CD8-positive, alpha-beta memory T cell (primary cell): ENCODE data around the gene EEFSEC. TPM values are rescaled to one million over a fixed set of nuclear protein-coding genes. Genes with fewer than 3 reads are reported as not detected.

Source experiments
- CTCF ChIA-PET: fragments of 350-600 bp; sonication (Branson Sonifier 250); formaldehyde crosslinking; loops from one replicate; lab custom pipeline; 2021; ENCODE audit warnings: antibody characterized with exemption; lab: Charles Lee
- POLR2A ChIA-PET: fragments of 350-600 bp; sonication (Branson Sonifier 250); formaldehyde crosslinking; loops from one replicate; lab custom pipeline; 2021; ENCODE audit warnings: antibody characterized with exemption; lab: Charles Lee
- DNase-seq, 5 donors: peaks; one replicate each; pipeline versions ENCODE4 v3.0.0 to v3.0.0-alpha.2; 2020 to 2022; ENCODE audit warnings: mixed read lengths in 1 of 5
- H3K27ac ChIP-seq: one replicate; pipeline ENCODE4 v1.7.0; 2013; ENCODE audit warnings: low read depth, mild to moderate bottlenecking, low read length, moderate library complexity
- H3K27me3 ChIP-seq: 2 replicates; pipeline ENCODE4 v1.7.0; 2013; ENCODE audit warnings: low read length, mild to moderate bottlenecking; ENCODE audit not compliant: insufficient read depth, poor library complexity, severe bottlenecking
- H3K36me3 ChIP-seq: 2 replicates; pipeline ENCODE4 v1.7.0; 2013; ENCODE audit warnings: mild to moderate bottlenecking, low read length, moderate library complexity; ENCODE audit not compliant: insufficient read depth
- H3K4me1 ChIP-seq: 2 replicates; pipeline ENCODE4 v1.7.0; 2013; ENCODE audit warnings: mild to moderate bottlenecking, low read length, moderate library complexity; ENCODE audit not compliant: insufficient read depth
- H3K4me3 ChIP-seq: 2 replicates; pipeline ENCODE4 v1.7.0; 2013; ENCODE audit warnings: mild to moderate bottlenecking, low read length
- H3K9me3 ChIP-seq: 2 replicates; pipeline ENCODE4 v1.7.0; 2013; ENCODE audit warnings: mild to moderate bottlenecking, low read length
- H3K27ac Mint-ChIP-seq, 8 donors: one replicate each; pipeline ENCODE4 v1.8.0; 2020 to 2021; ENCODE audit warnings: mixed read lengths in 8 of 8, mild to moderate bottlenecking in 6 of 8, inconsistent platforms in 3 of 8, moderate library complexity in 3 of 8
- H3K27me3 Mint-ChIP-seq, 2 donors: one replicate each; pipeline ENCODE4 v1.8.0; 2020 to 2021; ENCODE audit warnings: mixed read lengths in 2 of 2, mild to moderate bottlenecking in 1 of 2, moderate library complexity in 1 of 2
- H3K36me3 Mint-ChIP-seq, 3 donors: one replicate each; pipeline ENCODE4 v1.8.0; 2020 to 2021; ENCODE audit warnings: mixed read lengths in 3 of 3, inconsistent platforms in 1 of 3, mild to moderate bottlenecking in 1 of 3
- H3K4me1 Mint-ChIP-seq, 3 donors: one replicate each; pipeline ENCODE4 v1.8.0; 2020 to 2021; ENCODE audit warnings: mixed read lengths in 3 of 3, inconsistent platforms in 1 of 3, mild to moderate bottlenecking in 1 of 3
- H3K4me3 Mint-ChIP-seq, 7 donors: one replicate each; pipeline ENCODE4 v1.8.0; 2020 to 2021; ENCODE audit warnings: mixed read lengths in 7 of 7, mild to moderate bottlenecking in 6 of 7, moderate library complexity in 4 of 7, inconsistent platforms in 2 of 7
- H3K9me3 Mint-ChIP-seq, 5 donors: one replicate each; pipeline ENCODE4 v1.8.0; 2020 to 2022; ENCODE audit warnings: mixed read lengths in 5 of 5, mild to moderate bottlenecking in 3 of 5, moderate library complexity in 2 of 5, inconsistent platforms in 1 of 5
- polyA plus RNA-seq: library from polyadenylated mRNA; unstranded; fragments of 300-500 nt; fragmentation: Illumina TruSeq; gene quantifications from one replicate; pipeline ENCODE4 v1.2.3, GENCODE V29; 2021
- total RNA-seq, 2 experiments: library from RNA; stranded (reverse); gene quantifications; one replicate each; pipeline ENCODE4 v1.2.3, GENCODE V29; 2021

EEFSEC gene, protein sequence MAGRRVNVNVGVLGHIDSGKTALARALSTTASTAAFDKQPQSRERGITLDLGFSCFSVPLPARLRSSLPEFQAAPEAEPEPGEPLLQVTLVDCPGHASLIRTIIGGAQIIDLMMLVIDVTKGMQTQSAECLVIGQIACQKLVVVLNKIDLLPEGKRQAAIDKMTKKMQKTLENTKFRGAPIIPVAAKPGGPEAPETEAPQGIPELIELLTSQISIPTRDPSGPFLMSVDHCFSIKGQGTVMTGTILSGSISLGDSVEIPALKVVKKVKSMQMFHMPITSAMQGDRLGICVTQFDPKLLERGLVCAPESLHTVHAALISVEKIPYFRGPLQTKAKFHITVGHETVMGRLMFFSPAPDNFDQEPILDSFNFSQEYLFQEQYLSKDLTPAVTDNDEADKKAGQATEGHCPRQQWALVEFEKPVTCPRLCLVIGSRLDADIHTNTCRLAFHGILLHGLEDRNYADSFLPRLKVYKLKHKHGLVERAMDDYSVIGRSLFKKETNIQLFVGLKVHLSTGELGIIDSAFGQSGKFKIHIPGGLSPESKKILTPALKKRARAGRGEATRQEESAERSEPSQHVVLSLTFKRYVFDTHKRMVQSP
- 10 to 100 TPM; 20.4 to 21.8 TPM for total RNA-seq
- polyA plus RNA-seq = 28.6 TPM

DNA sequence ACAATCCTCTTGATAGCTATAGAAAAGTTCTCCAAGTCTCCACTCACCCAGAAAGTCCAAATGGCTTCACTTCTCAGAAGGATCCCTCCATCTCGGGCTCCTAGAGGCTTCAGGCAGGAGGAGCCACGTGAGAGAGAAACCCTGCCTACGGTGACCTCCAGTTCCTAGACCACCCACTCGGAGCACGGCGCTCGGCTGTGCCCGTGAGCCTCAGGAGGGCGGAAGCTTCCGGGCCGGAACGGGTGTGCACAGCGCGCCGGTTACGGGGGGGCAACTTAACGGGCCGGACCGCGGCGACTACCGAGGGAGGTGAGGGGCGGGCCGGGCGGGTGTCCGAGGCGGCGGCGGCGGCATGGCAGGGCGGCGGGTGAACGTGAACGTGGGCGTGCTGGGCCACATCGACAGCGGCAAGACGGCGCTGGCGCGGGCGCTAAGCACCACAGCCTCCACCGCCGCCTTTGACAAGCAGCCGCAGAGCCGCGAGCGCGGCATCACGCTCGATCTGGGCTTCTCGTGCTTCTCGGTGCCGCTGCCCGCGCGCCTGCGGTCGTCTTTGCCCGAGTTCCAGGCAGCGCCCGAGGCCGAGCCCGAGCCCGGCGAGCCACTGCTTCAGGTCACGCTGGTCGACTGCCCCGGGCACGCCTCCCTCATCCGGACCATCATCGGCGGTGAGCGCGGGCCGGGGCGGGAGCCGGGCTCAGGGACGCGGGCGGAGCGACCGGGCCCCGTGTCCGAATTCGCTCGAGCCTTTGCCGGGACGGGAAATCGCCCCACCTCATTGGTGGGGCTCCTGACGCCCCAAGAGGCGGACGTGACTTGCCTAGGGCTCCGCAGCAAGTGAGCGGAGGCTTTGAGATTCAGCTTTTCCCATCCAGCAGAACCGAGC, at the start of gene EEFSEC:
TSS of gene EEFSEC (plus strand) at position 326 of the 886 bp plus-strand sequence. CDS start at position 353, 27 bp downstream.
- ChIA-PET POLR2A (interaction anchor here (0.6 to 1.5 kb wide), 3 partner anchors 29 to 100 kb away, joined by 4 to 15 read pairs (median 5); partner anchors contain the start of gene RUVBL1), CTCF (interaction anchor here (0.8 to 2.6 kb wide), 5 partner anchors 9 to 168 kb away, joined by 3 to 9 read pairs (median 6); partner anchors contain the start of gene RUVBL1)
- Mint-ChIP-seq H3K9me3 (no peaks in the 10 kb centered on the region), H3K27ac (peak within 1 kb of the TSS; percentile 86 to 99 (median 92)), H3K27me3 (peaks cover 0 to 1% of the 10 kb centered on the region in 2 donors), H3K4me3 (peak within 1 kb of the TSS; percentile 85 to 99 (median 93)), H3K4me1 (peaks cover 21 to 46% (median 46%) of the 10 kb centered on the region in 3 donors), H3K36me3 (peaks cover 4 to 30% (median 9%) of the 10 kb centered on the region in 3 donors)
- Histone ChIP-seq H3K27me3 (no peaks in the 10 kb centered on the region), H3K9me3 (no peaks in the 10 kb centered on the region), H3K4me3 (peak within 1 kb of the TSS; percentile 82), H3K27ac (peak within 1 kb of the TSS; percentile 62), H3K36me3 (peaks cover 11% of the 10 kb centered on the region), H3K4me1 (peaks cover 9% of the 10 kb centered on the region)
- peak; percentile 74 to 86 (median 81) for DNase-seq

- Histone ChIP-seq H3K4me3 (no peak overlapping the region), H3K27ac (no peak overlapping the region), H3K9me3 (no peaks in the 10 kb centered on the region), H3K4me1 (peaks cover 18% of the 10 kb centered on the region), H3K36me3 (peaks cover 17% of the 10 kb centered on the region), H3K27me3 (no peaks in the 10 kb centered on the region)
- peaks cover 16 to 18% (median 18%) of the 10 kb centered on the region in 3 donors for H3K4me1 Mint-ChIP-seq
- POLR2A ChIA-PET = no interaction called here
- no peak for DNase-seq
- CTCF ChIA-PET = interaction anchor here (1.0 kb wide), 1 partner anchor 25 kb away, joined by 3 read pairs; no protein-coding TSS in a partner anchor
- H3K36me3 Mint-ChIP-seq = peaks cover 9 to 76% (median 17%) of the 10 kb centered on the region in 3 donors
- no peaks in the 10 kb centered on the region for H3K27me3 Mint-ChIP-seq
- H3K9me3 Mint-ChIP-seq = no peaks in the 10 kb centered on the region
- H3K4me3 Mint-ChIP-seq = no peak overlapping the region
- no peak overlapping the region for H3K27ac Mint-ChIP-seq
Measured at GRCh38 chr3:128107834-128108233, 45.4 kb upstream of the EEFSEC start.

DNA sequence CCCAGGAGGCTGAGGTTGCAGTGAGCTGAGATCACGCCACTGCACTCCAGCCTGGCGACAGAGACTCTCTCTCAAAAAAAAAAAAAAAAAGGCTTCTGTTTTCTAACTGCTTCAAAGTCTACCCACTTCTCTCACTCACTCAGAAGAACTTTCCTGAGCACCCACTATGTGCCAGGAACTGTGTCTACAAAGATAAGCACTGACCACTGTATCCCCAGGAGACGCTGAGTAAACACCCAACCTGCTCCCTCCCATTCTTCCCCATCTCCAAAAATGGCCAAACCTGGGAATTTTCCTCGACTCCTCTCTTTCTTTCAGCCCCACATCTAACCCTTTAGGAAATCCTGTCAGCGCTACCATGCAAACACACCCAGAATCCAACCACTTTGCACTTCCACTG, 42.1 kb upstream of the EEFSEC start:
- no peak for DNase-seq
- CTCF ChIA-PET = interaction anchor here (1.3 to 1.5 kb wide), 2 partner anchors 12 to 16 kb away, joined by 5 to 7 read pairs; partner anchors contain the start of gene RUVBL1
- Mint-ChIP-seq H3K36me3 (peaks cover 9 to 71% (median 11%) of the 10 kb centered on the region in 3 donors), H3K4me3 (peak overlapping the region in 1 of 7 donors; percentile 42), H3K4me1 (peaks cover 42 to 47% (median 46%) of the 10 kb centered on the region in 3 donors), H3K27me3 (no peaks in the 10 kb centered on the region), H3K27ac (peak overlapping the region; percentile 5 to 99 (median 96)), H3K9me3 (no peaks in the 10 kb centered on the region)
- no peaks in the 10 kb centered on the region for H3K9me3 ChIP-seq
- peaks cover 7% of the 10 kb centered on the region for H3K36me3 ChIP-seq
- POLR2A ChIA-PET = interaction anchor here (0.6 to 1.1 kb wide), 2 partner anchors 13 to 15 kb away, joined by 3 read pairs; partner anchors contain the start of gene RUVBL1
- no peaks in the 10 kb centered on the region for H3K27me3 ChIP-seq
- H3K27ac ChIP-seq = no peak overlapping the region
- H3K4me1 ChIP-seq = peaks cover 33% of the 10 kb centered on the region
- no peak overlapping the region for H3K4me3 ChIP-seq

DNA sequence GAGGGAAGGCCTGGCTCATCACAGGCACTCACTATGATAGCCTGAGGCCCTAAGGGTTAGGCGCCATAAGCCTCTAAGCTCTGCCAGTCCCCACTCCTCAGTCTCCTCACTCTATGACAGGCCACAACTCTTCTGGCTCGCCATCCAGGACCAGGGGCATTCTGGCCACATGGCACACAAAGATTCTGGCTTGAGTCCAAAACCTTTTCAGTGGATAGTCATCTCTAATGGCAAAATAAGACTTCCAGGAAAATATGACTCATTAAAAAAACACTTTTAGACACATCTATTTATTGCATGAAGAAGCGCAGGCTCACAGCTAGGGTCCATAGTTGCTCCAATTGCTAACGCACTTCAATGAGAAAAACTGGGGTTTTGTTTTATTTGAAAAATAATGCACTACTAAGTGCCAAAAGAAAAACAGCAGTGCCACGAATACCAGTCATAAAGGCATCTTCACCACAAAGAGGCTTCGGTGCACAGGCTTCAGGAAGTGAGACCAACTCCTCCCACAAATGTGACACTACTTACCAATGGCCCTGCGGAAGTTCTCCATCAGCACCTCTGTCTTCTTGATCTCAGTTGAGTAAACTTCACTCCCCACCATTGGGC, 40.8 kb upstream of the EEFSEC start:
- Histone ChIP-seq H3K27me3 (no peaks in the 10 kb centered on the region), H3K27ac (peak overlapping the region; percentile 60), H3K4me1 (peaks cover 33% of the 10 kb centered on the region), H3K9me3 (no peaks in the 10 kb centered on the region), H3K36me3 (peaks cover 7% of the 10 kb centered on the region), H3K4me3 (no peak overlapping the region)
- peak; percentile 23 to 70 (median 49) for DNase-seq
- peaks cover 40 to 54% (median 52%) of the 10 kb centered on the region in 3 donors for H3K4me1 Mint-ChIP-seq
- H3K36me3 Mint-ChIP-seq = peaks cover 10 to 72% (median 12%) of the 10 kb centered on the region in 3 donors
- peak overlapping the region; percentile 31 to 88 (median 72) for H3K4me3 Mint-ChIP-seq
- H3K9me3 Mint-ChIP-seq = no peaks in the 10 kb centered on the region
- H3K27ac Mint-ChIP-seq = peak overlapping the region; percentile 92 to 99 (median 97)
- no peaks in the 10 kb centered on the region for H3K27me3 Mint-ChIP-seq
- ChIA-PET POLR2A (interaction anchor here (0.6 to 2.9 kb wide), 3 partner anchors 11 to 39 kb away, joined by 3 to 14 read pairs (median 4); partner anchors contain the start of gene RUVBL1), CTCF (interaction anchor here (1.0 to 3.0 kb wide), 3 partner anchors 9 to 17 kb away, joined by 3 to 14 read pairs (median 7); partner anchors contain the start of gene RUVBL1)

DNA sequence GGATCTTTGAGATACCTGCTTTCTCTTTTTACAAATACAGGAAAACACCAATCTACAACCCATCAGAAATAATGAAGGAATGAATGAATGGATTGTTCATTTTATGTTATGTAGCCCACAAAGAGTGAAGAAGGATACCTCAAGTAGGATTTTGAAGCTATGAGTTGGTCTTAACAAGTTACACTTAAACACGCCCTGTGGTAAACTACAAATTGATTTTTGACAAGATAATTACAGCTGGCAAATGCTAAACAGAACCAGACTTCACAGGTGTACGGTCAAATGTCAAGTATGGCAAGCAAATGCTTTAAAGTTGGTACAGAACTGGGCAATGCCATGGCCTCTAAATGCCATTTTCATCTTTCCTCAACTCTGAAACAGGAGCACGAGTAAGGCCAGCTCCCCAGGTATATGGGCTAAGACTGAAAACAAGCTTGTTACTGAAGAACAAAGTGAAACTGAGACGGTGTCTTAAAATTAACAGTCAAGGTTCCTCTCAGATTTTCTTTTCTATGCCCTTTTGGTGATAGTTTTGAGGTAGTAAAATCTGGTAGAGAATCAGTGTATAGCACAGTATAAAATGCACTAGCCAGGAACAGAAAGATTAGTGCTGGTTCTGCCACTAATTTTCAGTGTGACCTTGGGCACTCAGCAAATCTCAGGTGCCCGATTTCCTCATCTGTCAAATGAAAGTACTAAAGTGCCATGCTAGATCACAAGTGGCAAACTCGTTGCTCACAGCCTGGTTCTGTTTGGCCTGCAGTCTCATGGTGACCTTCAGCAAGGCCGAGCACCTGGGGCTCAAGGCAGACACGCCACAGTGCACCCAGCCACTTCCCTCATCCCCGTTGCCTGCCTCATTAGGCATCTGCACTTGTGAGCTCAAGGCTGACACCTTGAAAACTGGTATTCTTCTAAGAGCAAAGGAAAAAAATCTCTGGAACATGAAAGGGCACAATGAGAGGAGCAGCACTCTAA, 39.2 kb upstream of the EEFSEC start:
- Mint-ChIP-seq H3K4me3 (peak overlapping the region; percentile 76 to 89 (median 82)), H3K4me1 (peaks cover 42 to 70% (median 64%) of the 10 kb centered on the region in 3 donors), H3K36me3 (peaks cover 14 to 72% (median 19%) of the 10 kb centered on the region in 3 donors), H3K27me3 (no peaks in the 10 kb centered on the region), H3K27ac (peak overlapping the region; percentile 89 to 98 (median 95)), H3K9me3 (no peaks in the 10 kb centered on the region)
- DNase-seq = no peak
- CTCF ChIA-PET = interaction anchor here (0.6 to 3.0 kb wide), 4 partner anchors 10 to 19 kb away, joined by 3 to 14 read pairs (median 4); partner anchors contain the start of gene RUVBL1
- Histone ChIP-seq H3K36me3 (peaks cover 17% of the 10 kb centered on the region), H3K27ac (no peak overlapping the region), H3K4me3 (no peak overlapping the region), H3K9me3 (no peaks in the 10 kb centered on the region), H3K27me3 (no peaks in the 10 kb centered on the region), H3K4me1 (peaks cover 33% of the 10 kb centered on the region)
- POLR2A ChIA-PET = interaction anchor here (2.9 kb wide), 1 partner anchor 9 kb away, joined by 14 read pairs; the partner anchor contains the start of gene RUVBL1

GRCh38 chr3:128122013-128122412, 31.3 kb upstream of the EEFSEC start:
- Histone ChIP-seq H3K9me3 (no peaks in the 10 kb centered on the region), H3K27ac (no peak overlapping the region), H3K4me1 (peaks cover 19% of the 10 kb centered on the region), H3K36me3 (peaks cover 14% of the 10 kb centered on the region), H3K27me3 (no peaks in the 10 kb centered on the region), H3K4me3 (no peak overlapping the region)
- ChIA-PET POLR2A (interaction anchor here (1.0 kb wide), 1 partner anchor 12 kb away, joined by 3 read pairs; no protein-coding TSS in a partner anchor), CTCF (interaction anchor here (0.8 to 2.4 kb wide), 4 partner anchors 10 to 46 kb away, joined by 3 to 7 read pairs (median 4); no protein-coding TSS in a partner anchor)
- peak overlapping the region in 7 of 8 donors; percentile 47 to 88 (median 80) for H3K27ac Mint-ChIP-seq
- H3K36me3 Mint-ChIP-seq = peaks cover 7 to 35% (median 11%) of the 10 kb centered on the region in 3 donors
- H3K4me1 Mint-ChIP-seq = peaks cover 25 to 58% (median 50%) of the 10 kb centered on the region in 3 donors
- DNase-seq = no peak
- no peaks in the 10 kb centered on the region for H3K9me3 Mint-ChIP-seq
- H3K4me3 Mint-ChIP-seq = peak overlapping the region; percentile 33 to 98 (median 97)
- H3K27me3 Mint-ChIP-seq = no peaks in the 10 kb centered on the region
